CD1c-positive myeloid dendritic cell (primary cell): ENCODE results near the gene JMJD4.
"Not testable (repeated sequence)": the region's sequence is repeated elsewhere in the genome, so short reads cannot be mapped to it uniquely, and the experiment has no call there.

Experiments
- DNase-seq: peaks from one replicate; pipeline ENCODE4 v3.0.0-alpha.2; 2016; ENCODE audit errors: extremely low spot score

The JMJD4 gene

GRCh38 chr1:227731696-227732585, 3.2 kb downstream of the JMJD4 start:
- DNase-seq, result no peak

GRCh38 chr1:227731241-227731677, 3.8 kb downstream of the JMJD4 start:
- DNase-seq, result no peak

GRCh38 chr1:227730630-227731151, 4.4 kb downstream of the JMJD4 start:
- DNase-seq, result no peak

GRCh38 chr1:227729881-227730629, 5.0 kb downstream of the JMJD4 start:
- peak; percentile 21 for DNase-seq

GRCh38 chr1:227729144-227729880, 5.8 kb downstream of the JMJD4 start:
- DNase-seq, result no peak

GRCh38 chr1:227728892-227729143, 6.3 kb downstream of the JMJD4 start:
- DNase-seq, result no peak

GRCh38 chr1:227728059-227728891, 6.8 kb downstream of the JMJD4 start:
- peak; percentile 38 for DNase-seq

- DNase-seq, result no peak
Observed at GRCh38 chr1:227726924-227727599, 8.0 kb downstream of the JMJD4 start.

GRCh38 chr1:227726318-227726717, 8.8 kb downstream of the JMJD4 start:
- no peak for DNase-seq

GRCh38 chr1:227725046-227725445, 10.1 kb downstream of the JMJD4 start:
- no peak for DNase-seq

- no peak for DNase-seq
Observed at GRCh38 chr1:227723474-227723873, 11.6 kb downstream of the JMJD4 start.

- DNase-seq, result no peak
Observed at GRCh38 chr1:227718932-227719331, 16.2 kb downstream of the JMJD4 start.

GRCh38 chr1:227712648-227713047, 22.5 kb downstream of the JMJD4 start:
- no peak for DNase-seq

- not testable (repeated sequence) for DNase-seq
Observed at GRCh38 chr1:227710474-227710873, 24.6 kb downstream of the JMJD4 start.

GRCh38 chr1:227709451-227709850, 25.7 kb downstream of the JMJD4 start:
- no peak for DNase-seq

- no peak for DNase-seq
Observed at GRCh38 chr1:227707846-227708245, 27.3 kb downstream of the JMJD4 start.

- DNase-seq, result not testable (repeated sequence)
Observed at GRCh38 chr1:227701631-227702030, 33.5 kb downstream of the JMJD4 start.

- no peak for DNase-seq
Observed at GRCh38 chr1:227697321-227697864, 37.7 kb downstream of the JMJD4 start.

GRCh38 chr1:227685807-227686206, 49.3 kb downstream of the JMJD4 start:
- DNase-seq, result no peak
